ENCODE data around the gene LINC01488.

The LINC01488 gene

GRCh38 chr11:69496631-69497220 lies 15.3 kb downstream of the LINC01488 start:
- Histone ChIP-seq H3K27me3 (replicated peaks in 2 of 5; ENCODE audit: control insufficient read depth in 4 of 5, insufficient read depth in 5 of 5, low read length in 4 of 5) (peaks cover 0 to 4% (median 0%) of the 10 kb centered on the region in 5 experiments), H3K4me3 (ENCODE audit: control insufficient read depth in 1 of 7, extremely low read depth in 1 of 7, insufficient read depth in 4 of 7, low read depth in 2 of 7, low read length in 6 of 7) (no peak overlapping the region)
- POLR2A ChIA-PET, result no interaction called here

GRCh38 chr11:69497221-69497787 lies 15.8 kb downstream of the LINC01488 start:
- no peaks in the 10 kb centered on the region for H3K36me3 ChIP-seq (ENCODE audit: control insufficient read depth in 4 of 4, insufficient read depth in 4 of 4, low read length in 3 of 4)
- peaks cover 0 to 4% (median 0%) of the 10 kb centered on the region in 5 experiments for H3K27me3 ChIP-seq (replicated peaks in 2 of 5; ENCODE audit: control insufficient read depth in 4 of 5, insufficient read depth in 5 of 5, low read length in 4 of 5)
- POLR2A ChIA-PET, result no interaction called here
- no peak for DNase-seq
- no peaks in the 10 kb centered on the region for H3K9me3 ChIP-seq (ENCODE audit: control extremely low read depth in 1 of 5, control insufficient read depth in 4 of 5, insufficient read depth in 2 of 5, low read depth in 1 of 5, low read length in 4 of 5)
- H3K4me3 ChIP-seq (ENCODE audit: control insufficient read depth in 1 of 7, extremely low read depth in 1 of 7, insufficient read depth in 4 of 7, low read depth in 2 of 7, low read length in 6 of 7), result no peak overlapping the region
- CTCF ChIA-PET, result no interaction called here
- no peak overlapping the region for H3K27ac ChIP-seq (ENCODE audit: insufficient read depth in 1 of 2, low read depth in 1 of 2, low read length in 2 of 2, poor library complexity in 1 of 2, severe bottlenecking in 2 of 2)
- H3K4me1 ChIP-seq (ENCODE audit: control extremely low read depth in 1 of 4, control insufficient read depth in 4 of 4, insufficient read depth in 4 of 4, low read length in 3 of 4), result peaks cover 0 to 13% (median 9%) of the 10 kb centered on the region in 4 experiments
- 76% methylated on average over 12 of the region's 19 CpGs for WGBS (ENCODE audit: insufficient coverage)

More at GRCh38 chr11:69496631-69497220, 15.3 kb downstream of the LINC01488 start:
- WGBS (ENCODE audit: insufficient coverage), result 100% methylated on average over 3 of the region's 12 CpGs
- H3K9me3 ChIP-seq (ENCODE audit: control extremely low read depth in 1 of 5, control insufficient read depth in 4 of 5, insufficient read depth in 2 of 5, low read depth in 1 of 5, low read length in 4 of 5), result no peaks in the 10 kb centered on the region
- H3K36me3 ChIP-seq (ENCODE audit: control insufficient read depth in 4 of 4, insufficient read depth in 4 of 4, low read length in 3 of 4), result no peaks in the 10 kb centered on the region
- peaks cover 0 to 13% (median 9%) of the 10 kb centered on the region in 4 experiments for H3K4me1 ChIP-seq (ENCODE audit: control extremely low read depth in 1 of 4, control insufficient read depth in 4 of 4, insufficient read depth in 4 of 4, low read length in 3 of 4)
- no peak for DNase-seq
- CTCF ChIA-PET, result no interaction called here
- no peak overlapping the region for H3K27ac ChIP-seq (ENCODE audit: insufficient read depth in 1 of 2, low read depth in 1 of 2, low read length in 2 of 2, poor library complexity in 1 of 2, severe bottlenecking in 2 of 2)

- peaks cover 0 to 13% (median 9%) of the 10 kb centered on the region in 4 experiments for H3K4me1 ChIP-seq (ENCODE audit: control extremely low read depth in 1 of 4, control insufficient read depth in 4 of 4, insufficient read depth in 4 of 4, low read length in 3 of 4)
- no peak overlapping the region for H3K27ac ChIP-seq (ENCODE audit: insufficient read depth in 1 of 2, low read depth in 1 of 2, low read length in 2 of 2, poor library complexity in 1 of 2, severe bottlenecking in 2 of 2)
- H3K36me3 ChIP-seq (ENCODE audit: control insufficient read depth in 4 of 4, insufficient read depth in 4 of 4, low read length in 3 of 4), result no peaks in the 10 kb centered on the region
- H3K27me3 ChIP-seq (replicated peaks in 2 of 5; ENCODE audit: control insufficient read depth in 4 of 5, insufficient read depth in 5 of 5, low read length in 4 of 5), result peaks cover 0 to 4% (median 0%) of the 10 kb centered on the region in 5 experiments
- H3K4me3 ChIP-seq (ENCODE audit: control insufficient read depth in 1 of 7, extremely low read depth in 1 of 7, insufficient read depth in 4 of 7, low read depth in 2 of 7, low read length in 6 of 7), result no peak overlapping the region
- CTCF ChIA-PET, result interaction anchor here (0.5 to 1.0 kb wide), 2 partner anchors 15 to 148 kb away, joined by 3 read pairs; no protein-coding TSS in a partner anchor
- POLR2A ChIA-PET, result no interaction called here
- H3K9me3 ChIP-seq (ENCODE audit: control extremely low read depth in 1 of 5, control insufficient read depth in 4 of 5, insufficient read depth in 2 of 5, low read depth in 1 of 5, low read length in 4 of 5), result no peaks in the 10 kb centered on the region
- DNase-seq, result no peak
- 93% methylated on average over 6 of the region's 7 CpGs for WGBS (ENCODE audit: insufficient coverage)
Measured at GRCh38 chr11:69498614-69499175, 17.2 kb downstream of the LINC01488 start.

GRCh38 chr11:69499186-69499917 lies 17.9 kb downstream of the LINC01488 start:
- peak in 2 of 3 donors; percentile 18 to 21 for DNase-seq
- WGBS (ENCODE audit: insufficient coverage), result 60% methylated on average over 10 of the region's 13 CpGs
- no peak overlapping the region for H3K27ac ChIP-seq (ENCODE audit: insufficient read depth in 1 of 2, low read depth in 1 of 2, low read length in 2 of 2, poor library complexity in 1 of 2, severe bottlenecking in 2 of 2)
- no peaks in the 10 kb centered on the region for H3K9me3 ChIP-seq (ENCODE audit: control extremely low read depth in 1 of 5, control insufficient read depth in 4 of 5, insufficient read depth in 2 of 5, low read depth in 1 of 5, low read length in 4 of 5)
- peaks cover 0 to 4% (median 0%) of the 10 kb centered on the region in 5 experiments for H3K27me3 ChIP-seq (replicated peaks in 2 of 5; ENCODE audit: control insufficient read depth in 4 of 5, insufficient read depth in 5 of 5, low read length in 4 of 5)
- CTCF ChIA-PET, result interaction anchor here (0.5 to 1.0 kb wide), 2 partner anchors 14 to 149 kb away, joined by 3 read pairs; no protein-coding TSS in a partner anchor
- no peaks in the 10 kb centered on the region for H3K36me3 ChIP-seq (ENCODE audit: control insufficient read depth in 4 of 4, insufficient read depth in 4 of 4, low read length in 3 of 4)
- POLR2A ChIA-PET, result no interaction called here
- peaks cover 0 to 12% (median 9%) of the 10 kb centered on the region in 4 experiments for H3K4me1 ChIP-seq (ENCODE audit: control extremely low read depth in 1 of 4, control insufficient read depth in 4 of 4, insufficient read depth in 4 of 4, low read length in 3 of 4)
- no peak overlapping the region for H3K4me3 ChIP-seq (ENCODE audit: control insufficient read depth in 1 of 7, extremely low read depth in 1 of 7, insufficient read depth in 4 of 7, low read depth in 2 of 7, low read length in 6 of 7)

GRCh38 chr11:69499918-69500284 lies 18.4 kb downstream of the LINC01488 start:
- Histone ChIP-seq H3K4me1 (ENCODE audit: control extremely low read depth in 1 of 4, control insufficient read depth in 4 of 4, insufficient read depth in 4 of 4, low read length in 3 of 4) (peaks cover 0 to 15% (median 8%) of the 10 kb centered on the region in 4 experiments), H3K9me3 (ENCODE audit: control extremely low read depth in 1 of 5, control insufficient read depth in 4 of 5, insufficient read depth in 2 of 5, low read depth in 1 of 5, low read length in 4 of 5) (no peaks in the 10 kb centered on the region), H3K27ac (ENCODE audit: insufficient read depth in 1 of 2, low read depth in 1 of 2, low read length in 2 of 2, poor library complexity in 1 of 2, severe bottlenecking in 2 of 2) (no peak overlapping the region), H3K36me3 (ENCODE audit: control insufficient read depth in 4 of 4, insufficient read depth in 4 of 4, low read length in 3 of 4) (no peaks in the 10 kb centered on the region), H3K4me3 (ENCODE audit: control insufficient read depth in 1 of 7, extremely low read depth in 1 of 7, insufficient read depth in 4 of 7, low read depth in 2 of 7, low read length in 6 of 7) (no peak overlapping the region), H3K27me3 (replicated peaks in 2 of 5; ENCODE audit: control insufficient read depth in 4 of 5, insufficient read depth in 5 of 5, low read length in 4 of 5) (peaks cover 0 to 4% (median 0%) of the 10 kb centered on the region in 5 experiments)
- DNase-seq, result no peak
- ChIA-PET CTCF (no interaction called here), POLR2A (no interaction called here)
- WGBS (ENCODE audit: insufficient coverage), result 98% methylated on average over 10 of the region's 10 CpGs

- H3K4me1 ChIP-seq (ENCODE audit: control extremely low read depth in 1 of 4, control insufficient read depth in 4 of 4, insufficient read depth in 4 of 4, low read length in 3 of 4), result peaks cover 0 to 17% (median 8%) of the 10 kb centered on the region in 4 experiments
- H3K27me3 ChIP-seq (replicated peaks in 2 of 5; ENCODE audit: control insufficient read depth in 4 of 5, insufficient read depth in 5 of 5, low read length in 4 of 5), result peaks cover 0 to 4% (median 0%) of the 10 kb centered on the region in 5 experiments
- CTCF ChIA-PET, result no interaction called here
- H3K4me3 ChIP-seq (ENCODE audit: control insufficient read depth in 1 of 7, extremely low read depth in 1 of 7, insufficient read depth in 4 of 7, low read depth in 2 of 7, low read length in 6 of 7), result no peak overlapping the region
- no peak for DNase-seq
- H3K27ac ChIP-seq (ENCODE audit: insufficient read depth in 1 of 2, low read depth in 1 of 2, low read length in 2 of 2, poor library complexity in 1 of 2, severe bottlenecking in 2 of 2), result no peak overlapping the region
- H3K9me3 ChIP-seq (ENCODE audit: control extremely low read depth in 1 of 5, control insufficient read depth in 4 of 5, insufficient read depth in 2 of 5, low read depth in 1 of 5, low read length in 4 of 5), result no peaks in the 10 kb centered on the region
- H3K36me3 ChIP-seq (ENCODE audit: control insufficient read depth in 4 of 4, insufficient read depth in 4 of 4, low read length in 3 of 4), result no peaks in the 10 kb centered on the region
- 92% methylated on average over 12 of the region's 13 CpGs for WGBS (ENCODE audit: insufficient coverage)
- POLR2A ChIA-PET, result no interaction called here
Measured at GRCh38 chr11:69500285-69501120, 19.0 kb downstream of the LINC01488 start.

Measured in common myeloid progenitor, CD34-positive (primary cell).